ENCODE results near the gene NAV2. TPM values are rescaled to one million over a fixed set of nuclear protein-coding genes. Genes with fewer than 3 reads are reported as not detected.
"Not testable (repeated sequence)": the region's sequence is repeated elsewhere in the genome, so short reads cannot be mapped to it uniquely, and the experiment has no call there.

NAV2 gene
- total and polyA plus RNA-seq, 7 donors = 1.2 to 62.6 (median 22.1) TPM

- Histone ChIP-seq H3K4me1 (no peaks in the 10 kb centered on the region), H3K27ac (no peak overlapping the region), H3K4me3 (no peak overlapping the region), H3K36me3 (peaks cover 32 to 95% (median 54%) of the 10 kb centered on the region in 4 donors), H3K27me3 (no peaks in the 10 kb centered on the region), H3K9me3 (no peaks in the 10 kb centered on the region)
- intact Hi-C loops (cut with DNase I) = no loop called here
- DNase-seq = no peak
- TF ChIP-seq POLR2A (IDR thresholded peaks at IDR 0.05) = no peak
- TF ChIP-seq, protein P1, sequence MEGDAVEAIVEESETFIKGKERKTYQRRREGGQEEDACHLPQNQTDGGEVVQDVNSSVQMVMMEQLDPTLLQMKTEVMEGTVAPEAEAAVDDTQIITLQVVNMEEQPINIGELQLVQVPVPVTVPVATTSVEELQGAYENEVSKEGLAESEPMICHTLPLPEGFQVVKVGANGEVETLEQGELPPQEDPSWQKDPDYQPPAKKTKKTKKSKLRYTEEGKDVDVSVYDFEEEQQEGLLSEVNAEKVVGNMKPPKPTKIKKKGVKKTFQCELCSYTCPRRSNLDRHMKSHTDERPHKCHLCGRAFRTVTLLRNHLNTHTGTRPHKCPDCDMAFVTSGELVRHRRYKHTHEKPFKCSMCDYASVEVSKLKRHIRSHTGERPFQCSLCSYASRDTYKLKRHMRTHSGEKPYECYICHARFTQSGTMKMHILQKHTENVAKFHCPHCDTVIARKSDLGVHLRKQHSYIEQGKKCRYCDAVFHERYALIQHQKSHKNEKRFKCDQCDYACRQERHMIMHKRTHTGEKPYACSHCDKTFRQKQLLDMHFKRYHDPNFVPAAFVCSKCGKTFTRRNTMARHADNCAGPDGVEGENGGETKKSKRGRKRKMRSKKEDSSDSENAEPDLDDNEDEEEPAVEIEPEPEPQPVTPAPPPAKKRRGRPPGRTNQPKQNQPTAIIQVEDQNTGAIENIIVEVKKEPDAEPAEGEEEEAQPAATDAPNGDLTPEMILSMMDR (IDR thresholded peaks at IDR 0.05) = no peak
- TF ChIP-seq POLR2AphosphoS5 (IDR thresholded peaks at IDR 0.05) = no peak
- TF ChIP-seq EP300 (IDR thresholded peaks at IDR 0.05) = no peak
- WGBS, 2 donors = 73 to 83% methylated on average over 8 of the region's 9 CpGs
Observed at GRCh38 chr11:20080032-20080685, 367.5 kb downstream of the NAV2 start.

- no peak for DNase-seq
- H3K27ac ChIP-seq = no peak overlapping the region
- H3K4me1 ChIP-seq = no peaks in the 10 kb centered on the region
- H3K27me3 ChIP-seq = no peaks in the 10 kb centered on the region
- no peaks in the 10 kb centered on the region for H3K9me3 ChIP-seq
- TF ChIP-seq EP300 (IDR thresholded peaks at IDR 0.05) (no peak), POLR2AphosphoS5 (IDR thresholded peaks at IDR 0.05) (no peak), POLR2A (IDR thresholded peaks at IDR 0.05) (no peak)
- TF ChIP-seq, protein P1 (IDR thresholded peaks at IDR 0.05) = no peak
- intact Hi-C loops (cut with DNase I) = no loop called here
- WGBS, 2 donors = 91 to 95% methylated on average over 4 of the region's 4 CpGs
- H3K36me3 ChIP-seq = peaks cover 41 to 100% (median 63%) of the 10 kb centered on the region in 4 donors
- no peak overlapping the region for H3K4me3 ChIP-seq
Observed at GRCh38 chr11:20081336-20081735, 368.7 kb downstream of the NAV2 start.

DNA sequence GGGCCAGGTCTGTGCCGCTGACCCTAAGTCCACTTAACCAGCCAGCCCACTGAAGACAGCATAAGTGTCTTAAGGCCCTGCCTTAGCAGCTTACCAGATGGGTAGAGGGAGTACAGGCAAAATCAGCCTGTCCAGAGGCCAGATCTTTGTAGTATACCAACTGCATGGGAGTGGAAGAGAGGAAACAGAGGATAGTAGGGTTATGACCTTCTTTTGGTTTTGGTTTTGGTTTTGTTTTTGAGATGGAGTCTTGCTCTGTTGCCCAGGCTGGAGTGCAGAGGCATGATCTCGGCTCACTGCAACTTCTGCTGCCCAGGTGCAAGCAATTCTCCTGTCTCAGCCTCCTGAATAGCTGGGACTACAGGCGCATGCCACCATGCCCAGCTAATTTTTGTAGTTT, 371.2 kb downstream of the NAV2 start:
- H3K4me1 ChIP-seq; H3K27ac ChIP-seq; DNase-seq; H3K9me3 ChIP-seq; H3K27me3 ChIP-seq; intact Hi-C loops (cut with DNase I); H3K4me3 ChIP-seq: not testable (repeated sequence)
- H3K36me3 ChIP-seq = peaks cover 45 to 99% (median 60%) of the 10 kb centered on the region in 4 donors
- WGBS, 2 donors = 82 to 89% methylated on average over 3 of the region's 3 CpGs

- Histone ChIP-seq H3K4me3 (no peak overlapping the region), H3K36me3 (peaks cover 45 to 87% (median 49%) of the 10 kb centered on the region in 4 donors), H3K9me3 (no peaks in the 10 kb centered on the region), H3K27ac (no peak overlapping the region), H3K27me3 (no peaks in the 10 kb centered on the region), H3K4me1 (peaks cover 0 to 12% (median 4%) of the 10 kb centered on the region in 4 donors)
- DNase-seq = no peak
- TF ChIP-seq POLR2A (IDR thresholded peaks at IDR 0.05) (no peak), POLR2AphosphoS5 (IDR thresholded peaks at IDR 0.05) (no peak), EP300 (IDR thresholded peaks at IDR 0.05) (no peak)
- TF ChIP-seq, protein P1 (IDR thresholded peaks at IDR 0.05) = no peak
- 91 to 92% methylated on average over 8 of the region's 8 CpGs for WGBS, 2 donors
- intact Hi-C loops (cut with DNase I) = no loop called here
Observed at GRCh38 chr11:20084921-20085814, 372.5 kb downstream of the NAV2 start.

DNA sequence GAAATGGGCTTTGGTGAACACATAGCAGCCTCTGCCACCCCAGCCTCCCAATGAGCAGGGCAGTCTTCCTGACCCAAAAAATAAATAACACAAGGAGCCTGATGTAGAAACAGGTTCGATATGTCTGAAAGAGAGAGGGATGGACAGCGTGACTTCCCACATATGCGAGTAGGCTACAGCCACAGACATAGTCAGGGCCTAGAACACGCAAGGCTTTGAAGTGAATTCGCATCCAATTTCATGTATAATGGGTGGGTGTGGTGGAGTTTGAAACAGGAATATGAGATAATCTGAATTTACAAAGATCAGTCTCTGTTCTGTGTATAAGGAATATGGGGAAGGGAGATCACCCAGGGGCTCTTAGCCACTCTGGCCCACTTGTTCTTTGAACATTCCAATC, 373.3 kb downstream of the NAV2 start:
- H3K27ac ChIP-seq = no peak overlapping the region
- H3K4me3 ChIP-seq = no peak overlapping the region
- DNase-seq = no peak
- peaks cover 0 to 13% (median 4%) of the 10 kb centered on the region in 4 donors for H3K4me1 ChIP-seq
- whole genome bisulfite sequencing, 2 donors = 97% methylated on average over 5 of the region's 5 CpGs
- H3K27me3 ChIP-seq = no peaks in the 10 kb centered on the region
- H3K9me3 ChIP-seq = no peaks in the 10 kb centered on the region
- intact Hi-C loops (cut with DNase I) = no loop called here
- peaks cover 48 to 84% (median 50%) of the 10 kb centered on the region in 4 donors for H3K36me3 ChIP-seq
- TF ChIP-seq, protein P1 (IDR thresholded peaks at IDR 0.05) = no peak
- TF ChIP-seq POLR2AphosphoS5 (IDR thresholded peaks at IDR 0.05) = no peak
- TF ChIP-seq POLR2A (IDR thresholded peaks at IDR 0.05) = no peak
- no peak for TF ChIP-seq EP300 (IDR thresholded peaks at IDR 0.05)
